Cardiac muscle cell (in vitro differentiated cells and primary cell): ENCODE data around the gene TEDC1. TPM values are rescaled to one million over a fixed set of nuclear protein-coding genes. Genes with fewer than 3 reads are reported as not detected.

Experiments
- DNase-seq, 2 donors: peaks; one replicate each; pipeline versions ENCODE4 v3.0.0 to v3.0.0-alpha.2; 2010 to 2017; ENCODE audit warnings: low read depth in 1 of 2, low spot score in 1 of 2
- H3K27ac ChIP-seq: fragments of 200-600 bp; sonication (generic); 2 replicates; pipeline ENCODE4 v1.5.1; 2016
- H3K27me3 ChIP-seq: fragments of 200-600 bp; sonication (generic); 2 replicates; pipeline ENCODE4 v1.6.0; 2016; ENCODE audit warnings: control low read depth
- H3K36me3 ChIP-seq: fragments of 200-600 bp; sonication (generic); 2 replicates; pipeline ENCODE4 v1.5.1; 2016; ENCODE audit warnings: control low read depth
- H3K4me1 ChIP-seq: fragments of 200-600 bp; sonication (generic); 2 replicates; pipeline ENCODE4 v1.8.1; 2017; ENCODE audit warnings: low read depth, mild to moderate bottlenecking, mixed run types
- H3K4me3 ChIP-seq: fragments of 200-600 bp; sonication (generic); 2 replicates; pipeline ENCODE4 v1.5.1; 2016; ENCODE audit warnings: mild to moderate bottlenecking
- H3K9me3 ChIP-seq: fragments of 200-600 bp; sonication (generic); 2 replicates; pipeline ENCODE4 v1.5.1; 2017; ENCODE audit warnings: low read depth, mild to moderate bottlenecking, control low read depth
- CTCF ChIP-seq: IDR thresholded peaks from 2 replicates; pipeline ENCODE4 v1.5.1; 2012; ENCODE audit warnings: low read depth, mild to moderate bottlenecking, low read length
- polyA plus RNA-seq: library from polyadenylated mRNA; unstranded; fragments of >200 nt; fragmentation: Nextera tagmentation; extraction: Ambion mirVana; gene quantifications from 2 replicates; pipeline ENCODE4 v1.2.1, GENCODE V29; 2016
- total RNA-seq: library from RNA; depleted of rRNA; stranded (reverse); fragments of >200 nt; gene quantifications from 2 replicates; pipeline ENCODE4 v1.2.3, GENCODE V29; 2016

The TEDC1 gene
- total and polyA plus RNA-seq, 2 experiments from 2014 or later, result 27.4 to 33.0 TPM

DNA sequence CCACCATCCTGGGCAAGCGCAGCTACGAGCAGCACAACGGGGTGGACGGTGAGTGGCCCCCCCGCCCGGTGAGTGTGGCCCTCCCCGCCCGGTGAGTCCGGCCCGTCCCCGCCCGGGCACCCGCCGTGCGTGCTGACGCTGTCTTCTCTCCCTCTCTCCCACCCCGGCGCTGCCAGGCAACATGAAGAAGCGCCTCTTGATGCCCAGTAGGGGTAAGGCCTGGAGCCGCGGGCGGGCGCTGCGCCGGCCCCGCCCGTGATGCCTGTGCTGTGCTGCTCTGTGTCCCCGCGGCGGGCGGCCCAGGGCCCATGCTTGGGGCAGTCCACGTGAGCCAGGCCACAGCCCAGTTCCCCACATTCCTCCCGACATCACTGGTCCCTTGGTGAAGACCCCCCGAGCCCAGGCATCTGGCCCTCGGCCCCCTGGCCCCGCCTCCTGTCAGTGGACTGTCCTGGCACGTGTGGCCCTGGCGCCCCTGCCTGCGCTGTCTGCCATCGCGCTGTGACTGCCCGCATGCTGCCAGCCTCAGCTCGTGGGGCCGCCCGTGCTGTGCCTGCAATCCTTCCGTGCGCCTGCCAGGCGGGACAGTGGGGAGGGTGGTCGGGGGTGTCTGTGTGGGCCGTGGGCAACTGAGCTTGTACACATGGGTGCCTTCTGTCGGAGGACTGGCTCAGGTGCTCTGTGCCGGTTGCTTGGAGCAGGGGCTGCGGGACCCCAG is 24.4 kb upstream of the TEDC1 start:
- DNase-seq, result no peak
- Histone ChIP-seq H3K9me3 (no peaks in the 10 kb centered on the region), H3K36me3 (peaks cover 30% of the 10 kb centered on the region), H3K27ac (peak overlapping the region; percentile 98), H3K4me3 (no peak overlapping the region), H3K27me3 (no peaks in the 10 kb centered on the region), H3K4me1 (peaks cover 55% of the 10 kb centered on the region)
- no peak for TF ChIP-seq CTCF

DNA sequence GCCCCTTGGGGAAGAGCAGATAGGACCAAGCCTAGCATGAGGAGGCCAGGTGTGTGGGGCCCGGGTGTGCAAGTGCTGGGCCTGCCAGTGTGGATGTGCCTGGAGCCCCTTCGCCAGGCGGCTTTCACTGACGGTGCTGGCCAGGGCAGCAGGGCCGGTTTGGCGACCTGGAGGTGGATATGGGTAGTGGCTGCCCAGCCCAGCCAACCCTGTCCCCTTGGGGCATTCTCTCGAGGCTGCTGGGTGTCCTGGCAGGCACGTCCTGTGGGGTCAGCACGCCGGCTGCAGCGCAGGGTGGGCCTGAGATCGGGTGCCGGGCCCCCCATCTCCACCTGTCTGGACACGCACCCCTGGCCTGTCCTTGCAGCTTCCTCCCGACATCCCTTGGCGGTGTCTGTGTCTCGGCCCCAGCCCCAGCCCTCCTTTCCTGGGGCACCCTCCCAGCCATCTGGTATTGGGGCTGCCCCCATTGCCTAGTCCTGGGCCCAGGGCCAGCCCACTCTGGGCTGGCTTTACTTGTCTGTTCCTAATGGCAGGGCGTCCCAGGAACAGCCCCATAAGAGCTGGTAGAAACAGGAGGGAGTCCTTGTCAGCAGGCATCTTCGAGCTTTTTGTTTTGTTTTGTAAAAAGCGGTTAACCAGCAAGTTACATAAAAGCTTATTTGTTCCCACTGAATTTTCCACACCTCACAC is 23.7 kb upstream of the TEDC1 start:
- Histone ChIP-seq H3K4me1 (peaks cover 62% of the 10 kb centered on the region), H3K27me3 (no peaks in the 10 kb centered on the region), H3K4me3 (no peak overlapping the region), H3K27ac (peak overlapping the region; percentile 98), H3K9me3 (no peaks in the 10 kb centered on the region), H3K36me3 (peaks cover 30% of the 10 kb centered on the region)
- DNase-seq, result no peak
- no peak for TF ChIP-seq CTCF

GRCh38 chr14:105467942-105468471 is 23.0 kb upstream of the TEDC1 start:
- Histone ChIP-seq H3K27me3 (no peaks in the 10 kb centered on the region), H3K4me1 (peaks cover 68% of the 10 kb centered on the region), H3K4me3 (no peak overlapping the region), H3K27ac (peak overlapping the region; percentile 98), H3K36me3 (peaks cover 29% of the 10 kb centered on the region), H3K9me3 (no peaks in the 10 kb centered on the region)
- no peak for DNase-seq
- no peak for TF ChIP-seq CTCF

GRCh38 chr14:105468621-105469241 is 22.3 kb upstream of the TEDC1 start:
- no peak for TF ChIP-seq CTCF
- Histone ChIP-seq H3K27ac (peak overlapping the region; percentile 98), H3K27me3 (no peaks in the 10 kb centered on the region), H3K4me1 (peaks cover 75% of the 10 kb centered on the region), H3K4me3 (no peak overlapping the region), H3K9me3 (no peaks in the 10 kb centered on the region), H3K36me3 (peaks cover 23% of the 10 kb centered on the region)
- DNase-seq, result no peak

DNA sequence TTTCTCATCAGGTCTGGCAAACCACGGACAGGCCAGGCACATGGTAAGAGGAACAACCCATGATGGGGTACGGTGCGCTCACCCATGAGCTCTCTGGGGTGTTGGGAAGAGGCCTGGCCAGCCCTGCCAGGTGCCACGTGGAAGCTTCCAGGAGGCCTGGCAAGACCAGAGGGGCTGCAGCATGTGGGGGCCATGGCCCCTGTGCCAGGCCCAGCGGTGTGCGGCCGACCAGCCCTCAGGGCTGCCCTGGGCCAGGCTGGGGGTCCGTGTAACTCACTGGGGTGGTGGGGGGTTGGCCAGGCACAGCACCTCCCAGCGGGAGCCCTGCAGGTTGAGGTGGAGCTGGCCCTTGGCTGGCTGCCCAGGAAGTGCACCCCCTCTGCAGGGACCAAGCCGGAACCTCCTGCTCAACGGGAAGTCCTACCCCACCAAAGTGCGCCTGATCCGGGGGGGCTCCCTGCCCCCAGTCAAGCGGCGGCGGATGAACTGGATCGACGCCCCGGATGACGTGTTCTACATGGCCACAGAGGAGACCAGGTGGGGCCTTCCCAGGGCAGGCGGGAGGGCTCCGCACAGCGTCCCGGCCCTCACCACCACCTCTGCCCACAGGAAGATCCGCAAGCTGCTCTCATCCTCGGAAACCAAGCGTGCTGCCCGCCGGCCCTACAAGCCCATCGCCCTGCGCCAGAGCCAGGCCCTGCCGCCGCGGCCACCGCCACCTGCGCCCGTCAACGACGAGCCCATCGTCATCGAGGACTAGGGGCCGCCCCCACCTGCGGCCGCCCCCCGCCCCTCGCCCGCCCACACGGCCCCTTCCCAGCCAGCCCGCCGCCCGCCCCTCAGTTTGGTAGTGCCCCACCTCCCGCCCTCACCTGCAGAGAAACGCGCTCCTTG is 21.3 kb upstream of the TEDC1 start:
- peaks cover 75% of the 10 kb centered on the region for H3K4me1 ChIP-seq
- H3K36me3 ChIP-seq, result peaks cover 17% of the 10 kb centered on the region
- H3K27me3 ChIP-seq, result no peaks in the 10 kb centered on the region
- H3K4me3 ChIP-seq, result no peak overlapping the region
- no peaks in the 10 kb centered on the region for H3K9me3 ChIP-seq
- H3K27ac ChIP-seq, result peak overlapping the region; percentile 98
- no peak for TF ChIP-seq CTCF
- no peak for DNase-seq
